DOHH2 (cell line): ENCODE results near the gene F12.

Experiments
- H3F3A ChIP-seq: fragments of 200-600 bp; sonication (generic), shearing (Covaris generic); 2 replicates; pipeline ENCODE4 v1.6.0; 2016; ENCODE audit warnings: antibody characterized with exemption, mild to moderate bottlenecking; ENCODE audit not compliant: control insufficient read depth, insufficient read depth
- H3K27ac ChIP-seq: fragments of 200-600 bp; sonication (generic); 2 replicates; pipeline ENCODE4 v1.5.1; 2014; ENCODE audit warnings: low read depth, mild to moderate bottlenecking, low read length, moderate library complexity
- H3K27me3 ChIP-seq: fragments of 200-600 bp; sonication (generic); 2 replicates; pipeline ENCODE4 v1.6.1; 2014; ENCODE audit warnings: mild to moderate bottlenecking, low read length, mixed read lengths; ENCODE audit not compliant: control insufficient read depth
- H3K36me3 ChIP-seq: fragments of 200-600 bp; sonication (generic); 2 replicates; pipeline ENCODE4 v1.6.1; 2014; ENCODE audit warnings: mild to moderate bottlenecking, low read length, moderate library complexity, mixed read lengths; ENCODE audit not compliant: control insufficient read depth
- H3K4me1 ChIP-seq: fragments of 200-600 bp; sonication (generic); 2 replicates; pipeline ENCODE4 v1.6.1; 2014; ENCODE audit warnings: mild to moderate bottlenecking, low read length, mixed read lengths; ENCODE audit not compliant: control insufficient read depth
- H3K4me2 ChIP-seq: fragments of 200-600 bp; sonication (generic); 2 replicates; pipeline ENCODE4 v1.6.0; 2014; ENCODE audit warnings: mild to moderate bottlenecking, low read length, moderate library complexity
- H3K4me3 ChIP-seq: fragments of 200-600 bp; sonication (generic); 2 replicates; pipeline ENCODE4 v1.5.1; 2014; ENCODE audit warnings: mild to moderate bottlenecking, low read length, mixed read lengths
- H3K79me2 ChIP-seq: fragments of 200-600 bp; sonication (generic); 2 replicates; pipeline ENCODE4 v1.6.1; 2014; ENCODE audit warnings: mild to moderate bottlenecking, low read length, mixed read lengths; ENCODE audit not compliant: control insufficient read depth
- H3K9me2 ChIP-seq: fragments of 200-600 bp; sonication (generic); replicated peaks from 2 replicates; pipeline ENCODE4 v1.6.1; 2014; ENCODE audit warnings: mild to moderate bottlenecking, low read length, mixed read lengths; ENCODE audit not compliant: control insufficient read depth
- H3K9me3 ChIP-seq: fragments of 200-600 bp; sonication (generic); 2 replicates; pipeline ENCODE4 v1.6.1; 2014; ENCODE audit warnings: antibody characterized with exemption, low read length, mixed read lengths; ENCODE audit not compliant: control insufficient read depth, insufficient read depth
- H4K20me1 ChIP-seq: fragments of 200-600 bp; sonication (generic); 2 replicates; pipeline ENCODE4 v1.6.0; 2014; ENCODE audit warnings: low read depth, mild to moderate bottlenecking, antibody characterized with exemption, low read length, moderate library complexity; ENCODE audit not compliant: control insufficient read depth, insufficient read depth
- EZH2phosphoT487 ChIP-seq: fragments of 200-600 bp; sonication (generic); IDR thresholded peaks from 2 replicates; pipeline ENCODE4 v1.6.1; 2017; ENCODE audit warnings: borderline replicate concordance, mild to moderate bottlenecking, antibody characterized with exemption, low read length, moderate library complexity, mixed read lengths
- TF ChIP-seq, protein P1 (sequence below): fragments of 200-600 bp; sonication (generic); IDR thresholded peaks from one replicate; pipeline ENCODE4 v1.5.1; 2014; ENCODE audit warnings: antibody characterized with exemption, mild to moderate bottlenecking, low read depth, low read length; ENCODE audit not compliant: poor library complexity, severe bottlenecking

Gene F12

DNA sequence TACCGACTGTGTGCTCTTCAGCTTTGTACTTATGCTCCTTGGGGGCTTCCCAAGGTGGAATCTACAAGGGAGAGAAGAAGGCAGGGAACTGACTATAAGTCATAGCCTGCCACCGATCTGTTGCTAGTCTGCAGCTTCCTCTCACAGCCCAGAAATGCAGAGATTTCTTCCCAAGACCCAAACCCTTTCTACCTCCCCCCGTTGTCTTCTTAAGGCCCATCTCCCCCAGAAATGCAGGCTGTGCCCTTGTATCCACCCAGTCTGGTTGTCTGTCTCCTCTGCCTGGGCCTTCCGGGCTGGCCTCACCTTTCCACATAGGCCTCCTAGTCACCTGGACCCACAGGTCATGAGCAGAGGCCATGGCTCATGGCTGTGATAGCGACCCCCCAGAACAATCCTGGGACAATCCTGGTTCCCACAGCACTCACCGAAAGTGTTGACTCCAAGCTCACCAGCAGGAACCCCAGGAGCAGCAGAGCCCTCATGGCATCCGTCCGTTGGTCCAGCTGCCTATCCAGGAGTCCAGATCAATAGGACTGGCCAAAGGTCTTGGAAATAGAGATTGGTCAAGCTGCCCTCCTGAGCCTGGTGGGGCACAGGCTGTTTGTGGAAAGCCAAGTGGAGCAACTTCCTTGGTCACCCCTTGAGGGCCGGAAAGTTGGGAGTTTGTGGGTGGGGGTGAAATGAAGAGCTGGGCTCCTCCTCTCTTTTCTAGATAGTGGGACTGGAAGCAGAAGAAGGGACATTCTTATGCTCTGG is at the start of gene F12:
Gene F12 (minus strand): TSS at position 522 of the 759 bp plus-strand sequence. CDS start 37 bp downstream, at position 485.
- H3K9me2 ChIP-seq = no peaks in the 10 kb centered on the region
- no peak within 1 kb of the TSS for H3K4me3 ChIP-seq
- H3K4me2 ChIP-seq = no peak within 1 kb of the TSS
- H3K4me1 ChIP-seq = peaks cover 19% of the 10 kb centered on the region
- no peaks in the 10 kb centered on the region for H3K79me2 ChIP-seq
- H3K27me3 ChIP-seq = peaks cover 18% of the 10 kb centered on the region; the same call in 1 of the 2 replicates
- no peaks in the 10 kb centered on the region for H3F3A ChIP-seq
- H3K36me3 ChIP-seq = no peaks in the 10 kb centered on the region
- no peaks in the 10 kb centered on the region for H3K9me3 ChIP-seq
- H3K27ac ChIP-seq = no peak within 1 kb of the TSS
- no peak for TF ChIP-seq EZH2phosphoT487
- TF ChIP-seq, protein P1, sequence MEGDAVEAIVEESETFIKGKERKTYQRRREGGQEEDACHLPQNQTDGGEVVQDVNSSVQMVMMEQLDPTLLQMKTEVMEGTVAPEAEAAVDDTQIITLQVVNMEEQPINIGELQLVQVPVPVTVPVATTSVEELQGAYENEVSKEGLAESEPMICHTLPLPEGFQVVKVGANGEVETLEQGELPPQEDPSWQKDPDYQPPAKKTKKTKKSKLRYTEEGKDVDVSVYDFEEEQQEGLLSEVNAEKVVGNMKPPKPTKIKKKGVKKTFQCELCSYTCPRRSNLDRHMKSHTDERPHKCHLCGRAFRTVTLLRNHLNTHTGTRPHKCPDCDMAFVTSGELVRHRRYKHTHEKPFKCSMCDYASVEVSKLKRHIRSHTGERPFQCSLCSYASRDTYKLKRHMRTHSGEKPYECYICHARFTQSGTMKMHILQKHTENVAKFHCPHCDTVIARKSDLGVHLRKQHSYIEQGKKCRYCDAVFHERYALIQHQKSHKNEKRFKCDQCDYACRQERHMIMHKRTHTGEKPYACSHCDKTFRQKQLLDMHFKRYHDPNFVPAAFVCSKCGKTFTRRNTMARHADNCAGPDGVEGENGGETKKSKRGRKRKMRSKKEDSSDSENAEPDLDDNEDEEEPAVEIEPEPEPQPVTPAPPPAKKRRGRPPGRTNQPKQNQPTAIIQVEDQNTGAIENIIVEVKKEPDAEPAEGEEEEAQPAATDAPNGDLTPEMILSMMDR = no peak
- no peaks in the 10 kb centered on the region for H4K20me1 ChIP-seq

DNA sequence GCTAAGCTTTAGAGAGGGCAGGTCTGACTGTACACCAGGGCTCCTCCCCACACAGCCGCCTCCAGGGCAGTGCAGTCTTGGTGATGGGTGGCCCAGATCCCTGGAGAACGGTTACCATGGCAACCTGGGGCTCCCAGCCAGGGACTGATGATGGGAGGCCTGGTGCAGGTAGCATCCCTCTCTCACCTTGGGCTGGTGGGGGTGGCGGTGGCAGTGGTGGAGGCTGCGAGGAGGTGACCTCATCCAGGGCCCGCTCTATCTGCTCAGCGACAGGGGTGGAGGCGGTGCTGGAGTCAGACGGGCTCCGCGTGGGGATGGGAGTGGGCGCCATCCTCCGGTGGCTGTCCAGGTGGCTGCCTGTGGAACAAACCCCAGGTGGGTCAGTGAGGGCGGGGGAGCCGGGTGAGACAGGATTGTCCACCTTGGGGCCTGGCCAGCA is 49.6 kb upstream of the F12 start:
- TF ChIP-seq, protein P1 = no peak
- TF ChIP-seq EZH2phosphoT487 = no peak
- H3K27me3 ChIP-seq = no peaks in the 10 kb centered on the region
- H3K79me2 ChIP-seq = peaks cover 3% of the 10 kb centered on the region
- peaks cover 23% of the 10 kb centered on the region for H3K36me3 ChIP-seq
- no peak overlapping the region for H3K4me3 ChIP-seq
- H3F3A ChIP-seq = peaks cover 13% of the 10 kb centered on the region
- peaks cover 30% of the 10 kb centered on the region for H3K4me1 ChIP-seq
- no peaks in the 10 kb centered on the region for H3K9me3 ChIP-seq
- H3K9me2 ChIP-seq = no peaks in the 10 kb centered on the region
- H3K27ac ChIP-seq = no peak overlapping the region
- no peak overlapping the region for H3K4me2 ChIP-seq
- H4K20me1 ChIP-seq = 0 out of 2 replicates have a peak, but pooled peaks cover 3% of the 10 kb centered on the region

GRCh38 chr5:177457852-177458681 is 48.7 kb upstream of the F12 start:
- no peaks in the 10 kb centered on the region for H3K27me3 ChIP-seq
- H3K4me1 ChIP-seq = peaks cover 39% of the 10 kb centered on the region
- H3K9me3 ChIP-seq = no peaks in the 10 kb centered on the region
- peaks cover 32% of the 10 kb centered on the region for H3K36me3 ChIP-seq
- peaks cover 11% of the 10 kb centered on the region for H3K79me2 ChIP-seq
- H4K20me1 ChIP-seq = peaks cover 5% of the 10 kb centered on the region; the same call in 1 of the 2 replicates
- H3K27ac ChIP-seq = no peak overlapping the region
- no peak overlapping the region for H3K4me2 ChIP-seq
- H3K9me2 ChIP-seq = no peaks in the 10 kb centered on the region
- H3K4me3 ChIP-seq = no peak overlapping the region
- H3F3A ChIP-seq = peaks cover 13% of the 10 kb centered on the region
- TF ChIP-seq, protein P1 = no peak
- TF ChIP-seq EZH2phosphoT487 = no peak
